ENCODE measurements around the gene C2orf72.

GRCh38 chr2:231043796-231044195 is 6.5 kb downstream of the C2orf72 start:
- TF ChIP-seq CTCF (IDR thresholded peaks at IDR 0.05) (no peak), POLR2A (IDR thresholded peaks at IDR 0.05) (no peak)

Data from suprapubic skin (tissue), 3 donors.